ENCODE measurements around the gene MYO18B.

DNA sequence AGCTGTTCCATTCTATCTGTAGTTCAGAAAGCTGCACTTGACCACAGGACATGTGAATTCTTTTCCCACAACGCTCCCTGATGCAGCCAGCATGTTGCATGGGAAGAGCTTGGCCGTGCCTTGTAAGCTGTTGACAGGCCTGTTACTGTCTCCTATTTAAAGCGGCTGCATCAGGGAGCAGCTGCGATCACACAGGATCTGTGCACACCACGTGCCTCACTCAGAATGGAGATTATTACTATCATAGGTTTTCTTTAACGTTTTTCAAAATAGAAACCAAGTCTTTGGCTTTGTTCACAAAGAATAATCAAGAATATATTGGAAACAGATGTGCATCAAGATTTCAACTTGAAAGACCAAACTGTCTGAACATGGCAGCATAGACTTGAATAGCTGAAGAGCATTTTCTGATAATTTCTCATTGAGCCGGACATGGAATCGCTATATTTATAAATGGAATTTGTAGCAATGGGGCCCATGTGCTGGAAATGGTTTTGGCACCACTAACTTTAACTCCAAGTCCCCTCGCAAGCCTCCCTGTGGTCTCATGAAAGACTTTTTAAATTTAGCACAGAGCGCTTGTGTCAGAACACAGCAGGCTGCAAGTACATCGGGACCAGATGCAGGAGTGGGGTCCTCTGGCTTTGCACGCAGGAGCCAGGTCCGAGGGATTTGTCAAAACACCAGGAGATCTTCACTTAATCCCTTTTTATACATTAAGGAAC is 40.8 kb upstream of the MYO18B start:
- TF ChIP-seq TOX (CRISPR knock-in tag; IDR thresholded peaks at IDR 0.05; ENCODE audit: borderline replicate concordance) (no peak), OSR1 (CRISPR knock-in tag; IDR thresholded peaks at IDR 0.05) (no peak), BACH2 (CRISPR knock-in tag; IDR thresholded peaks at IDR 0.05; ENCODE audit: borderline replicate concordance) (no peak), TCF4 (CRISPR knock-in tag; IDR thresholded peaks at IDR 0.05; ENCODE audit: borderline replicate concordance) (peak; percentile 39; the same call in 1 of the 2 replicates), GLIS3 (CRISPR knock-in tag; IDR thresholded peaks at IDR 0.05) (no peak), ZFP3 (CRISPR knock-in tag; IDR thresholded peaks at IDR 0.05) (no peak), ZFP30 (CRISPR knock-in tag; IDR thresholded peaks at IDR 0.05) (no peak), POU6F1 (CRISPR knock-in tag; IDR thresholded peaks at IDR 0.05; ENCODE audit: borderline replicate concordance, low read depth) (no peak)
- TF ChIP-seq, protein P1, sequence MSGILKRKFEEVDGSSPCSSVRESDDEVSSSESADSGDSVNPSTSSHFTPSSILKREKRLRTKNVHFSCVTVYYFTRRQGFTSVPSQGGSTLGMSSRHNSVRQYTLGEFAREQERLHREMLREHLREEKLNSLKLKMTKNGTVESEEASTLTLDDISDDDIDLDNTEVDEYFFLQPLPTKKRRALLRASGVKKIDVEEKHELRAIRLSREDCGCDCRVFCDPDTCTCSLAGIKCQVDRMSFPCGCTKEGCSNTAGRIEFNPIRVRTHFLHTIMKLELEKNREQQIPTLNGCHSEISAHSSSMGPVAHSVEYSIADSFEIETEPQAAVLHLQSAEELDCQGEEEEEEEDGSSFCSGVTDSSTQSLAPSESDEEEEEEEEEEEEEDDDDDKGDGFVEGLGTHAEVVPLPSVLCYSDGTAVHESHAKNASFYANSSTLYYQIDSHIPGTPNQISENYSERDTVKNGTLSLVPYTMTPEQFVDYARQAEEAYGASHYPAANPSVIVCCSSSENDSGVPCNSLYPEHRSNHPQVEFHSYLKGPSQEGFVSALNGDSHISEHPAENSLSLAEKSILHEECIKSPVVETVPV (CRISPR knock-in tag; IDR thresholded peaks at IDR 0.05) = no peak
